IMR-90 (cell line): Measurements from ENCODE around the gene TMPRSS7.

Experiments used
- NFE2L2 ChIP-seq: fragments of 150-350 bp; IDR thresholded peaks from 2 replicates; pipeline ENCODE4 v1.6.1; 2016; ENCODE audit warnings: low read depth, mild to moderate bottlenecking, low read length
- POLR2A ChIP-seq: IDR thresholded peaks from 2 replicates; pipeline ENCODE4 v1.6.1; 2012; ENCODE audit warnings: mild to moderate bottlenecking, low read depth, low read length
- USF2 ChIP-seq: fragments of 150-350 bp; IDR thresholded peaks from 2 replicates; pipeline ENCODE4 v1.6.1; 2017; ENCODE audit warnings: mild to moderate bottlenecking, antibody characterized with exemption, low read length, low read depth

GRCh38 chr3:112038863-112039262 is 4.3 kb downstream of the TMPRSS7 start:
- TF ChIP-seq USF2 (no peak), NFE2L2 (no peak), POLR2A (no peak)
